PC-9 (cell line): ENCODE results near the gene ZYG11B. TPM values are rescaled to one million over a fixed set of nuclear protein-coding genes. Genes with fewer than 3 reads are reported as not detected.
"Not testable (repeated sequence)": the region's sequence is repeated elsewhere in the genome, so short reads cannot be mapped to it uniquely, and the experiment has no call there.

Experiments
- BruUV-seq: library from RNA; stranded (reverse); fragments of 400-500 nt; replicated peaks from 2 replicates; lab custom pipeline; 2021; lab: Mats Ljungman, UMichigan
- CTCF ChIA-PET: fragments of 300-600 bp; sonication (Branson Sonifier 250); formaldehyde crosslinking; loops from one replicate; lab custom pipeline; 2022; ENCODE audit warnings: antibody characterized with exemption; lab: Charles Lee
- POLR2A ChIA-PET: fragments of 300-600 bp; sonication (Branson Sonifier 250); formaldehyde crosslinking; loops from one replicate; lab custom pipeline; 2022; ENCODE audit warnings: antibody characterized with exemption; ENCODE audit not compliant: unreplicated experiment; lab: Charles Lee
- DNase-seq, 2 experiments: peaks; one replicate each; pipeline versions ENCODE4 v3.0.0 to v3.0.0-alpha.2; 2015 to 2022; ENCODE audit warnings: mixed read lengths in 1 of 2
- H2AFZ ChIP-seq: fragments of 200-600 bp; sonication (generic); 2 replicates; pipeline ENCODE4 v1.8.1; 2017; ENCODE audit warnings: antibody characterized with exemption
- H3F3A ChIP-seq: fragments of 200-600 bp; sonication (generic); 2 replicates; pipeline ENCODE4 v1.8.1; 2017; ENCODE audit warnings: antibody characterized with exemption, mild to moderate bottlenecking, low read depth; ENCODE audit not compliant: insufficient read depth
- H3K27ac ChIP-seq: fragments of 200-600 bp; sonication (generic); 2 replicates; pipeline ENCODE4 v1.6.1; 2016; ENCODE audit warnings: mixed run types
- H3K27me3 ChIP-seq: fragments of 200-600 bp; sonication (generic); 2 replicates; pipeline ENCODE4 v1.6.1; 2016; ENCODE audit warnings: low read depth, mixed run types; ENCODE audit not compliant: insufficient read depth
- H3K36me3 ChIP-seq: fragments of 200-600 bp; sonication (generic); 2 replicates; pipeline ENCODE4 v1.6.1; 2016; ENCODE audit warnings: low read depth, mixed run types
- H3K4me1 ChIP-seq: fragments of 200-600 bp; sonication (generic); replicated peaks from 2 replicates; pipeline ENCODE4 v1.6.1; 2016; ENCODE audit warnings: mixed run types; ENCODE audit not compliant: insufficient read depth
- H3K4me2 ChIP-seq: fragments of 200-600 bp; sonication (generic); 2 replicates; pipeline ENCODE4 v1.6.1; 2017; ENCODE audit warnings: mixed run types
- H3K4me3 ChIP-seq: fragments of 200-600 bp; sonication (generic); 2 replicates; pipeline ENCODE4 v1.6.1; 2016; ENCODE audit warnings: mixed run types
- H3K79me2 ChIP-seq: fragments of 200-600 bp; sonication (generic); 2 replicates; pipeline ENCODE4 v1.6.1; 2017; ENCODE audit warnings: low read depth, mixed run types
- H3K9me2 ChIP-seq: fragments of 200-600 bp; sonication (generic); 2 replicates; pipeline ENCODE4 v1.8.1; 2017; ENCODE audit warnings: mild to moderate bottlenecking; ENCODE audit not compliant: insufficient read depth
- H3K9me3 ChIP-seq: fragments of 200-600 bp; sonication (generic); 2 replicates; pipeline ENCODE4 v1.8.1; 2016; ENCODE audit warnings: low read depth; ENCODE audit not compliant: insufficient read depth
- H4K20me1 ChIP-seq: fragments of 200-600 bp; sonication (generic); 2 replicates; pipeline ENCODE4 v1.8.1; 2017; ENCODE audit not compliant: insufficient read depth
- CTCF ChIP-seq: fragments of 200-600 bp; sonication (generic); conservative IDR thresholded peaks from 2 replicates; pipeline ENCODE4 v1.6.1; 2017; ENCODE audit warnings: mixed run types, antibody characterized with exemption, mild to moderate bottlenecking, moderate library complexity
- EZH2 ChIP-seq: fragments of 200-600 bp; sonication (generic); IDR thresholded peaks from 2 replicates; pipeline ENCODE4 v1.8.0; 2017; ENCODE audit warnings: antibody characterized with exemption, low read depth
- intact Hi-C: fragments of 100-400 bp; cut with micrococcal nuclease; formaldehyde crosslinking; loops from one replicate; pipeline ENCODE4 v1.10.0; 2022; ENCODE audit not compliant: unreplicated experiment
- total RNA-seq: library from RNA; stranded (reverse); gene quantifications from 2 replicates; pipeline ENCODE4 v1.2.3, GENCODE V29; 2021

ZYG11B gene
- total RNA-seq, 1 experiment from 2014 or later: 21.4 TPM

GRCh38 chr1:52769346-52770033 is 43.2 kb downstream of the ZYG11B start:
- H3K79me2 ChIP-seq: no peaks in the 10 kb centered on the region
- peaks cover 5% of the 10 kb centered on the region; the same call in 1 of the 2 replicates for H3F3A ChIP-seq
- CTCF ChIA-PET: interaction anchor here (0.5 to 0.7 kb wide), 2 partner anchors 24 to 100 kb away, joined by 3 to 4 read pairs; no protein-coding TSS in a partner anchor
- DNase-seq: no peak
- H3K27ac ChIP-seq: no peak overlapping the region
- no peak overlapping the region for H2AFZ ChIP-seq
- no peak for TF ChIP-seq EZH2
- no peak for TF ChIP-seq CTCF
- POLR2A ChIA-PET: no interaction called here
- BruUV-seq: no TSS peak
- no peaks in the 10 kb centered on the region for H3K4me1 ChIP-seq
- H3K36me3 ChIP-seq: peaks cover 4% of the 10 kb centered on the region; the same call in 1 of the 2 replicates
- no peak overlapping the region for H3K4me3 ChIP-seq
- no peaks in the 10 kb centered on the region for H3K9me3 ChIP-seq
- H3K27me3 ChIP-seq: no peaks in the 10 kb centered on the region
- H3K9me2 ChIP-seq: no peaks in the 10 kb centered on the region
- H4K20me1 ChIP-seq: no peaks in the 10 kb centered on the region
- intact Hi-C loops: no loop called here
- H3K4me2 ChIP-seq: no peak overlapping the region

GRCh38 chr1:52771384-52771783 is 45.1 kb downstream of the ZYG11B start:
- H3K9me2 ChIP-seq: no peaks in the 10 kb centered on the region
- H3K4me1 ChIP-seq: no peaks in the 10 kb centered on the region
- no peak overlapping the region for H3K4me2 ChIP-seq
- peaks cover 4% of the 10 kb centered on the region; the same call in 1 of the 2 replicates for H3K36me3 ChIP-seq
- intact Hi-C loops: no loop called here
- H3F3A ChIP-seq: no peaks in the 10 kb centered on the region
- H3K9me3 ChIP-seq: no peaks in the 10 kb centered on the region
- no peak for DNase-seq
- H3K27ac ChIP-seq: no peak overlapping the region
- TF ChIP-seq EZH2 (no peak), CTCF (no peak)
- no peaks in the 10 kb centered on the region for H3K79me2 ChIP-seq
- ChIA-PET POLR2A (no interaction called here), CTCF (no interaction called here)
- H3K4me3 ChIP-seq: no peak overlapping the region
- no peaks in the 10 kb centered on the region for H3K27me3 ChIP-seq
- no TSS peak for BruUV-seq
- no peak overlapping the region for H2AFZ ChIP-seq
- no peaks in the 10 kb centered on the region for H4K20me1 ChIP-seq

GRCh38 chr1:52786148-52786547 is 59.9 kb downstream of the ZYG11B start:
- H3K27me3 ChIP-seq: no peaks in the 10 kb centered on the region
- intact Hi-C loops: no loop called here
- H3K4me2 ChIP-seq: no peak overlapping the region
- no peaks in the 10 kb centered on the region for H3K79me2 ChIP-seq
- no peaks in the 10 kb centered on the region for H4K20me1 ChIP-seq
- no peaks in the 10 kb centered on the region for H3F3A ChIP-seq
- DNase-seq: no peak
- no peak overlapping the region for H2AFZ ChIP-seq
- H3K4me3 ChIP-seq: no peak overlapping the region
- H3K27ac ChIP-seq: no peak overlapping the region
- peaks cover 6% of the 10 kb centered on the region; the same call in 1 of the 2 replicates for H3K36me3 ChIP-seq
- CTCF ChIA-PET: no interaction called here
- POLR2A ChIA-PET: no interaction called here
- H3K9me3 ChIP-seq: no peaks in the 10 kb centered on the region
- no peaks in the 10 kb centered on the region for H3K4me1 ChIP-seq
- TF ChIP-seq CTCF (no peak), EZH2 (no peak)
- no peaks in the 10 kb centered on the region for H3K9me2 ChIP-seq
- BruUV-seq: no TSS peak

- H3K27ac ChIP-seq, H2AFZ ChIP-seq, BruUV-seq, H3K4me1 ChIP-seq, H3K9me2 ChIP-seq, H3K4me2 ChIP-seq, H3K27me3 ChIP-seq, CTCF ChIA-PET, H3K36me3 ChIP-seq, POLR2A ChIA-PET, intact Hi-C loops, H3K9me3 ChIP-seq, H3K4me3 ChIP-seq, H3F3A ChIP-seq, DNase-seq, H3K79me2 ChIP-seq, H4K20me1 ChIP-seq: not testable (repeated sequence)
These were observed 64.2 kb downstream of the ZYG11B start for GRCh38 chr1:52790429-52790828.
